H1 (cell line): ENCODE results near the gene CLDN9. TPM values are rescaled to one million over a fixed set of nuclear protein-coding genes. Genes with fewer than 3 reads are reported as not detected.

Experiments used
- CTCF ChIA-PET: fragments of 300-600 bp; sonication (Branson Sonifier 250); formaldehyde crosslinking; loops from one replicate; lab custom pipeline; 2021; ENCODE audit not compliant: partially characterized antibody; lab: Charles Lee
- POLR2A ChIA-PET: fragments of 300-600 bp; sonication (Branson Sonifier 250); formaldehyde crosslinking; loops from one replicate; lab custom pipeline; 2021; ENCODE audit warnings: inconsistent platforms; ENCODE audit not compliant: partially characterized antibody; lab: Charles Lee
- DNase-seq, 2 experiments: peaks; one replicate each; pipeline versions ENCODE4 v3.0.0 to v3.0.0-alpha.2; 2010 to 2022; ENCODE audit warnings: low spot score in 2 of 2, low read depth in 1 of 2, mixed read lengths in 1 of 2
- FAIRE-seq: peaks from 2 replicates; lab custom pipeline; 2011; peaks lifted over from hg19 to GRCh38; lab: Jason Lieb, UNC
- H2AFZ ChIP-seq: 2 replicates; pipeline ENCODE4 v1.8.1; 2012; ENCODE audit warnings: low read length, inconsistent platforms
- H2AK5ac ChIP-seq: 2 replicates; pipeline ENCODE4 v1.6.1; 2013; ENCODE audit warnings: low read depth, low read length
- H2BK120ac ChIP-seq: replicated peaks from 2 replicates; pipeline ENCODE3; 2013; ENCODE audit warnings: low read depth, low read length, inconsistent platforms
- H2BK12ac ChIP-seq: 2 replicates; pipeline ENCODE4 v1.6.1; 2013; ENCODE audit warnings: low read depth, low read length
- H2BK15ac ChIP-seq: 2 replicates; pipeline ENCODE4 v1.6.1; 2013; ENCODE audit warnings: low read length
- H2BK20ac ChIP-seq: 2 replicates; pipeline ENCODE4 v1.6.1; 2013; ENCODE audit warnings: low read length
- H2BK5ac ChIP-seq: 2 replicates; pipeline ENCODE4 v1.6.1; 2013; ENCODE audit warnings: low read depth, low read length
- H3K14ac ChIP-seq: 2 replicates; pipeline ENCODE4 v1.6.1; 2013; ENCODE audit warnings: inconsistent platforms; ENCODE audit not compliant: insufficient read length
- H3K18ac ChIP-seq: 2 replicates; pipeline ENCODE4 v1.6.1; 2013; ENCODE audit warnings: low read length; ENCODE audit errors: extremely low read depth
- H3K23ac ChIP-seq: 2 replicates; pipeline ENCODE4 v1.6.1; 2013; ENCODE audit warnings: inconsistent platforms; ENCODE audit not compliant: insufficient read length
- H3K23me2 ChIP-seq: 2 replicates; pipeline ENCODE4 v1.6.1; 2013; ENCODE audit warnings: low read depth, low read length
- H3K27ac ChIP-seq: 2 replicates; pipeline ENCODE4 v1.6.1; 2011; ENCODE audit warnings: low read depth, low read length, inconsistent platforms
- H3K27me3 ChIP-seq, 4 experiments: replicated peaks in 1 of 4; 1 replicate in 1 of 4; 2 replicates in 3 of 4; pipeline versions ENCODE4 v1.6.1 to v1.8.1; 2011 to 2013; ENCODE audit warnings: low read length in 3 of 4, mild to moderate bottlenecking in 3 of 4, inconsistent platforms in 2 of 4, mixed read lengths in 2 of 4, moderate library complexity in 1 of 4; ENCODE audit not compliant: control insufficient read depth in 3 of 4, insufficient read depth in 3 of 4; ENCODE audit errors: extremely low read depth in 1 of 4
- H3K36me3 ChIP-seq, 4 experiments: 2 replicates each; pipeline versions ENCODE4 v1.6.1 to v1.8.1; 2011 to 2013; ENCODE audit warnings: mild to moderate bottlenecking in 4 of 4, low read length in 3 of 4, moderate library complexity in 2 of 4, control low read depth in 1 of 4, inconsistent platforms in 1 of 4; ENCODE audit not compliant: insufficient read depth in 4 of 4, control insufficient read depth in 2 of 4
- H3K4ac ChIP-seq: replicated peaks from 2 replicates; pipeline ENCODE3; 2013; ENCODE audit warnings: low read length, low read depth, mixed read lengths, inconsistent platforms; ENCODE audit not compliant: insufficient read length
- H3K4me1 ChIP-seq, 4 experiments: replicated peaks in 1 of 4; 1 replicate in 1 of 4; 2 replicates in 3 of 4; pipeline versions ENCODE4 v1.6.1 to v1.8.1; 2011 to 2013; ENCODE audit warnings: low read length in 3 of 4, inconsistent platforms in 2 of 4, mixed read lengths in 1 of 4; ENCODE audit not compliant: insufficient read depth in 4 of 4, control insufficient read depth in 3 of 4
- H3K4me2 ChIP-seq, 2 experiments: 2 replicates each; pipeline versions ENCODE4 v1.6.1 to v1.8.1; 2011 to 2013; ENCODE audit warnings: low read depth in 2 of 2, low read length in 2 of 2, control low read depth in 1 of 2, inconsistent platforms in 1 of 2, mild to moderate bottlenecking in 1 of 2; ENCODE audit not compliant: insufficient read depth in 1 of 2
- H3K4me3 ChIP-seq, 4 experiments: fragments of 200-600, 300-600 bp in 1 of 4; sonication (generic), shearing (Covaris generic), sonication (Bioruptor Twin) in 1 of 4; 2 replicates each; pipeline versions ENCODE4 v1.5.1 to v1.8.1; 2011 to 2016; ENCODE audit warnings: low read length in 4 of 4, low read depth in 3 of 4, control low read depth in 2 of 4, inconsistent platforms in 2 of 4, mild to moderate bottlenecking in 2 of 4, mixed read lengths in 1 of 4, moderate library complexity in 1 of 4; ENCODE audit not compliant: insufficient read depth in 2 of 4; ENCODE audit errors: extremely low read depth in 1 of 4
- H3K56ac ChIP-seq: replicated peaks from 2 replicates; pipeline ENCODE3; 2013; ENCODE audit warnings: low read depth, mild to moderate bottlenecking, mixed read lengths, low read length, inconsistent platforms; ENCODE audit not compliant: insufficient read length
- H3K79me1 ChIP-seq: 2 replicates; pipeline ENCODE4 v1.6.1; 2013; ENCODE audit warnings: low read depth, low read length, control low read depth
- H3K79me2 ChIP-seq, 2 experiments: 2 replicates each; pipeline versions ENCODE4 v1.6.1 to v1.8.1; 2012 to 2013; ENCODE audit warnings: low read length in 2 of 2, mild to moderate bottlenecking in 2 of 2, inconsistent platforms in 1 of 2; ENCODE audit not compliant: insufficient read depth in 2 of 2, control insufficient read depth in 1 of 2
- H3K9ac ChIP-seq, 4 experiments: replicated peaks in 1 of 4; 1 replicate in 1 of 4; 2 replicates in 3 of 4; pipeline versions ENCODE4 v1.6.1 to v1.8.1; 2011 to 2013; ENCODE audit warnings: low read depth in 3 of 4, low read length in 3 of 4, control low read depth in 2 of 4, mild to moderate bottlenecking in 2 of 4, moderate library complexity in 2 of 4, inconsistent platforms in 1 of 4; ENCODE audit errors: extremely low read depth in 1 of 4
- H3K9me3 ChIP-seq, 2 experiments: 2 replicates each; pipeline versions ENCODE4 v1.6.1 to v1.8.1; 2012 to 2013; ENCODE audit warnings: mild to moderate bottlenecking in 2 of 2, moderate library complexity in 2 of 2, control low read depth in 1 of 2, inconsistent platforms in 1 of 2, low read depth in 1 of 2, low read length in 1 of 2, mixed read lengths in 1 of 2; ENCODE audit not compliant: insufficient read depth in 2 of 2
- H4K20me1 ChIP-seq, 2 experiments: replicated peaks in 1 of 2; 2 replicates each; pipeline versions ENCODE3 to v1.8.1; 2011 to 2013; ENCODE audit warnings: inconsistent platforms in 2 of 2, low read length in 2 of 2, mild to moderate bottlenecking in 1 of 2; ENCODE audit not compliant: insufficient read depth in 2 of 2, control insufficient read depth in 1 of 2
- H4K5ac ChIP-seq: 2 replicates; pipeline ENCODE4 v1.6.1; 2013; ENCODE audit warnings: low read length, low read depth, mixed read lengths, inconsistent platforms; ENCODE audit not compliant: insufficient read length
- H4K8ac ChIP-seq: 2 replicates; pipeline ENCODE4 v1.8.0; 2013; ENCODE audit warnings: mild to moderate bottlenecking, moderate library complexity, low read length, inconsistent platforms; ENCODE audit not compliant: insufficient read depth; ENCODE audit errors: extremely low read depth
- H4K91ac ChIP-seq: replicated peaks from 2 replicates; pipeline ENCODE3; 2013; ENCODE audit warnings: low read length, mixed read lengths, inconsistent platforms; ENCODE audit not compliant: insufficient read length
- BACH1 ChIP-seq: IDR thresholded peaks from 2 replicates; pipeline ENCODE4 v1.6.1; 2012; ENCODE audit warnings: low read length, improper control_type of control experiment
- BCL11A ChIP-seq, 2 experiments: IDR thresholded peaks; one replicate each; pipeline ENCODE4 v1.6.1; 2011; ENCODE audit warnings: low read depth in 2 of 2, low read length in 2 of 2, mild to moderate bottlenecking in 2 of 2
- EGR1 ChIP-seq: IDR thresholded peaks from 2 replicates; pipeline ENCODE4 v1.6.1; 2011; ENCODE audit warnings: low read depth, low read length, borderline replicate concordance
- GABPA ChIP-seq: IDR thresholded peaks from 2 replicates; pipeline ENCODE4 v1.6.1; 2011; ENCODE audit warnings: mild to moderate bottlenecking, low read length, moderate library complexity, borderline replicate concordance; ENCODE audit not compliant: insufficient read depth
- HDAC6 ChIP-seq: IDR thresholded peaks from one replicate; pipeline ENCODE4 v1.7.1; 2012; ENCODE audit warnings: low read depth, mild to moderate bottlenecking, inconsistent platforms, low read length, moderate library complexity
- JUND ChIP-seq: IDR thresholded peaks from 2 replicates; pipeline ENCODE4 v1.6.1; 2011; ENCODE audit warnings: mild to moderate bottlenecking, improper control_type of control experiment, low read length
- MAFK ChIP-seq: IDR thresholded peaks from 2 replicates; pipeline ENCODE4 v1.6.1; 2012; ENCODE audit warnings: low read depth, mild to moderate bottlenecking, improper control_type of control experiment, low read length
- RAD21 ChIP-seq, 2 experiments: IDR thresholded peaks in 1 of 2; conservative IDR thresholded peaks in 1 of 2; 2 replicates each; pipeline ENCODE4 v1.6.1; 2011; ENCODE audit warnings: low read depth in 2 of 2, low read length in 2 of 2, improper control_type of control experiment in 1 of 2, inconsistent platforms in 1 of 2, mild to moderate bottlenecking in 1 of 2, moderate library complexity in 1 of 2
- RFX5 ChIP-seq: IDR thresholded peaks from 2 replicates; pipeline ENCODE4 v1.6.1; 2011; ENCODE audit warnings: low read depth, low read length, improper control_type of control experiment, borderline replicate concordance
- SRF ChIP-seq: IDR thresholded peaks from 2 replicates; pipeline ENCODE4 v1.6.1; 2011; ENCODE audit warnings: mild to moderate bottlenecking, low read depth, low read length, moderate library complexity
- SUZ12 ChIP-seq: fragments of 200-600 bp; sonication (generic); IDR thresholded peaks from 2 replicates; pipeline ENCODE4 v1.6.1; 2012; ENCODE audit warnings: mild to moderate bottlenecking, inconsistent platforms, low read length, moderate library complexity, mixed read lengths
- TAF7 ChIP-seq: optimal IDR thresholded peaks from 2 replicates; pipeline ENCODE3; 2011; ENCODE audit warnings: low read depth, mild to moderate bottlenecking, inconsistent platforms, low read length, moderate library complexity, borderline replicate concordance
- YY1 ChIP-seq: IDR thresholded peaks from 2 replicates; pipeline ENCODE4 v1.6.1; 2011; ENCODE audit warnings: low read depth, mild to moderate bottlenecking, low read length
- ZNF274 ChIP-seq: IDR thresholded peaks from 2 replicates; pipeline ENCODE4 v1.7.0; 2012; ENCODE audit warnings: low read length, borderline replicate concordance; ENCODE audit errors: extremely low read depth
- WGBS, 2 experiments: shearing (Covaris generic) in 1 of 2; methylation state at CpG; one replicate each; pipeline versions ENCODE4 v1.1.6 to v1.1.7; 2013 to 2015; ENCODE audit warnings: low lambda C conversion rate in 2 of 2, mixed read lengths in 2 of 2, inconsistent platforms in 1 of 2, low coverage in 1 of 2, missing lambda C conversion rate in 1 of 2; ENCODE audit not compliant: insufficient replicate concordance in 2 of 2, insufficient coverage in 1 of 2, insufficient read length in 1 of 2; ENCODE audit errors: extremely low coverage in 1 of 2, missing lambda C conversion rate in 1 of 2; 5-methylcytosine and 5-hydroxymethylcytosine counted together
- polyA plus RNA-seq, 7 experiments: library from polyadenylated mRNA; depleted of rRNA in 3 of 7; stranded (reverse) in 5 of 7; unstranded in 2 of 7; fragments of >200 nt in 5 of 7; fragments of 200-250 nt in 2 of 7; gene quantifications; 1 replicate in 5 of 7; 2 replicates in 1 of 7; 4 replicates in 1 of 7; pipeline versions ENCODE4 v1.2.1 to v1.2.3, GENCODE V29; 2011 to 2013; ENCODE audit warnings: missing spikeins in 2 of 7, mixed read lengths in 2 of 7
- total RNA-seq: library from RNA; stranded (reverse); fragmentation: NEBNext Ultra II Directional; extraction: Animal tissue kit (Norgen Biotek cat#: 25700); gene quantifications from 2 replicates; pipeline ENCODE4 v1.2.1, GENCODE V29; 2021

The CLDN9 gene
- total and polyA plus RNA-seq, 2 of the 8 experiments (the other 6 are each of a cell fraction or from before 2014, with no cell fraction given) = 0.60 to 0.89 TPM

GRCh38 chr16:3000540-3000939 lies 12.2 kb upstream of the CLDN9 start:
- no peak overlapping the region for H3K4me2 ChIP-seq
- no peak overlapping the region for H3K9ac ChIP-seq
- H3K9me3 ChIP-seq = no peaks in the 10 kb centered on the region
- H2BK5ac ChIP-seq = no peak overlapping the region
- no peak overlapping the region for H3K18ac ChIP-seq
- peaks cover 0 to 26% (median 10%) of the 10 kb centered on the region in 4 experiments; a peak in 6 of 7 replicates for H3K4me1 ChIP-seq
- H3K79me1 ChIP-seq = no peaks in the 10 kb centered on the region
- no peak overlapping the region for H2BK20ac ChIP-seq
- WGBS, 2 experiments = 92% methylated on average over 4 of the region's 4 CpGs; no CpG with 5 or more reads in 1 of the 2 experiments
- no peak overlapping the region for H3K56ac ChIP-seq
- H2BK15ac ChIP-seq = 0 out of 2 replicates have a peak overlapping the region, but pooled peaks have one; percentile 29
- H4K8ac ChIP-seq = no peak overlapping the region
- no peak overlapping the region for H3K4me3 ChIP-seq
- H3K23me2 ChIP-seq = peaks cover 3% of the 10 kb centered on the region
- peaks cover 0 to 2% of the 10 kb centered on the region in 2 experiments for H4K20me1 ChIP-seq
- H3K36me3 ChIP-seq = no peaks in the 10 kb centered on the region
- H3K27ac ChIP-seq = no peak overlapping the region
- H2BK120ac ChIP-seq = no peak overlapping the region
- no peaks in the 10 kb centered on the region for H3K79me2 ChIP-seq
- H3K4ac ChIP-seq = no peak overlapping the region
- 0 out of 2 replicates have a peak overlapping the region, but pooled peaks have one; percentile 17 for H2BK12ac ChIP-seq
- DNase-seq = no peak
- H2AFZ ChIP-seq = no peak overlapping the region
- H4K5ac ChIP-seq = no peak overlapping the region
- no peak overlapping the region for H3K14ac ChIP-seq
- no peak overlapping the region for H4K91ac ChIP-seq
- H2AK5ac ChIP-seq = peak overlapping the region; percentile 70; the same call in 1 of the 2 replicates
- no peaks in the 10 kb centered on the region for H3K27me3 ChIP-seq
- no peak overlapping the region for H3K23ac ChIP-seq
- POLR2A ChIA-PET = interaction anchor here (1.1 to 35.7 kb wide), 9 partner anchors 8 to 97 kb away, joined by 3 to 1808 read pairs (median 11); partner anchors contain the start of genes BICDL2, CLDN6, CLDN9 and HCFC1R1
- FAIRE-seq = no peak
- CTCF ChIA-PET = interaction anchor here (0.9 to 17.3 kb wide), 10 partner anchors 10 to 74 kb away, joined by 3 to 639 read pairs (median 8); partner anchors contain the start of genes BICDL2, CLDN6, CLDN9 and HCFC1R1
- TF ChIP-seq TAF7 (no peak), RAD21 (IDR thresholded peaks at IDR 0.05 in 1 of 2, conservative IDR thresholded peaks at IDR 0.05 in 1 of 2; ENCODE audit: low read depth in 2 of 2, low read length in 2 of 2) (no peak), HDAC6 (no peak), EGR1 (no peak), JUND (no peak), GABPA (no peak), RFX5 (no peak), YY1 (no peak), BACH1 (no peak), MAFK (no peak), ZNF274 (no peak), SUZ12 (no peak), SRF (no peak), BCL11A (IDR thresholded peaks at IDR 0.05; ENCODE audit: low read depth in 2 of 2, low read length in 2 of 2) (no peak)
